Stimulated activated effector memory CD8-positive, alpha-beta T cell treated with anti-CD3 and anti-CD28 coated beads, Interleukin-12 subunit alpha, Interleukin-12 subunit beta, amount 100 ng/mL, for 72 hours (primary cell): ENCODE measurements around the gene COMMD2.
A peak's percentile ranks its signal among the peaks of the same experiment; 100 is the strongest.

Experiments
- ATAC-seq: fragments of 150-1000 bp; cut with Tn5 transposase; 2 replicates; pipeline ENCODE4 v1.10.0; 2021
- DNase-seq, 2 donors: peaks; one replicate each; pipeline ENCODE4 v3.0.0; 2021 to 2022; ENCODE audit warnings: low spot score in 2 of 2
- H3K27ac Mint-ChIP-seq: one replicate; pipeline ENCODE4 v1.8.0; 2022; ENCODE audit warnings: mild to moderate bottlenecking, mixed read lengths
- H3K36me3 Mint-ChIP-seq: one replicate; pipeline ENCODE4 v1.8.0; 2022; ENCODE audit warnings: mild to moderate bottlenecking, mixed read lengths
- H3K4me1 Mint-ChIP-seq: one replicate; pipeline ENCODE4 v1.8.0; 2022; ENCODE audit warnings: mixed read lengths
- H3K4me3 Mint-ChIP-seq: one replicate; pipeline ENCODE4 v1.8.0; 2022; ENCODE audit warnings: mild to moderate bottlenecking, mixed read lengths
- H3K9me3 Mint-ChIP-seq: one replicate; pipeline ENCODE4 v1.8.0; 2022; ENCODE audit warnings: mixed read lengths

Gene COMMD2

GRCh38 chr3:149701206-149701976 lies 50.9 kb downstream of the COMMD2 start:
- peak; percentile 72 for ATAC-seq
- peak overlapping the region; percentile 89 for H3K27ac Mint-ChIP-seq

More at GRCh38 chr3:149701206-149701976, 50.9 kb downstream of the COMMD2 start:
- Mint-ChIP-seq H3K4me3 (peak overlapping the region; percentile 55), H3K36me3 (no peaks in the 10 kb centered on the region), H3K4me1 (peaks cover 28% of the 10 kb centered on the region), H3K9me3 (peaks cover 10% of the 10 kb centered on the region)
- DNase-seq: peak in 1 of 2 donors; percentile 71
